Immature natural killer cell (primary cell): ENCODE data around the gene LGR6. TPM values are rescaled to one million over a fixed set of nuclear protein-coding genes. Genes with fewer than 3 reads are reported as not detected.
"Not testable (repeated sequence)": the region's sequence is repeated elsewhere in the genome, so short reads cannot be mapped to it uniquely, and the experiment has no call there.

ENCODE experiments used
- DNase-seq, 3 donors: peaks; one replicate each; pipeline ENCODE4 v3.0.0; 2022; ENCODE audit warnings: mixed read lengths in 1 of 3
- H3K27ac Mint-ChIP-seq, 6 donors: one replicate each; pipeline ENCODE4 v1.8.0; 2020; ENCODE audit warnings: mixed read lengths in 6 of 6, mild to moderate bottlenecking in 5 of 6, inconsistent platforms in 4 of 6, moderate library complexity in 3 of 6
- H3K27me3 Mint-ChIP-seq, 3 donors: one replicate each; pipeline ENCODE4 v1.8.0; 2020 to 2021; ENCODE audit warnings: low read depth in 3 of 3, mild to moderate bottlenecking in 3 of 3, mixed read lengths in 3 of 3, moderate library complexity in 3 of 3, inconsistent platforms in 1 of 3
- H3K36me3 Mint-ChIP-seq, 3 donors: one replicate each; pipeline ENCODE4 v1.8.0; 2020; ENCODE audit warnings: mixed read lengths in 3 of 3, inconsistent platforms in 2 of 3, mild to moderate bottlenecking in 2 of 3
- H3K4me1 Mint-ChIP-seq, 2 donors: one replicate each; pipeline ENCODE4 v1.8.0; 2020; ENCODE audit warnings: inconsistent platforms in 2 of 2, mild to moderate bottlenecking in 2 of 2, mixed read lengths in 2 of 2, moderate library complexity in 1 of 2
- H3K4me3 Mint-ChIP-seq, 5 donors: one replicate each; pipeline ENCODE4 v1.8.0; 2020; ENCODE audit warnings: mild to moderate bottlenecking in 5 of 5, mixed read lengths in 5 of 5, inconsistent platforms in 3 of 5, moderate library complexity in 3 of 5
- H3K9me3 Mint-ChIP-seq, 6 donors: one replicate each; pipeline ENCODE4 v1.8.0; 2020; ENCODE audit warnings: mild to moderate bottlenecking in 6 of 6, mixed read lengths in 6 of 6, inconsistent platforms in 4 of 6, moderate library complexity in 3 of 6
- polyA plus RNA-seq, 3 donors: library from polyadenylated mRNA; unstranded; fragments of 300-500 nt; fragmentation: Illumina TruSeq; gene quantifications; one replicate each; pipeline ENCODE4 v1.2.3, GENCODE V29; 2021

LGR6 gene
- polyA plus RNA-seq, 3 donors from 2014 or later: 10.9 to 26.8 (median 21.1) TPM

DNA sequence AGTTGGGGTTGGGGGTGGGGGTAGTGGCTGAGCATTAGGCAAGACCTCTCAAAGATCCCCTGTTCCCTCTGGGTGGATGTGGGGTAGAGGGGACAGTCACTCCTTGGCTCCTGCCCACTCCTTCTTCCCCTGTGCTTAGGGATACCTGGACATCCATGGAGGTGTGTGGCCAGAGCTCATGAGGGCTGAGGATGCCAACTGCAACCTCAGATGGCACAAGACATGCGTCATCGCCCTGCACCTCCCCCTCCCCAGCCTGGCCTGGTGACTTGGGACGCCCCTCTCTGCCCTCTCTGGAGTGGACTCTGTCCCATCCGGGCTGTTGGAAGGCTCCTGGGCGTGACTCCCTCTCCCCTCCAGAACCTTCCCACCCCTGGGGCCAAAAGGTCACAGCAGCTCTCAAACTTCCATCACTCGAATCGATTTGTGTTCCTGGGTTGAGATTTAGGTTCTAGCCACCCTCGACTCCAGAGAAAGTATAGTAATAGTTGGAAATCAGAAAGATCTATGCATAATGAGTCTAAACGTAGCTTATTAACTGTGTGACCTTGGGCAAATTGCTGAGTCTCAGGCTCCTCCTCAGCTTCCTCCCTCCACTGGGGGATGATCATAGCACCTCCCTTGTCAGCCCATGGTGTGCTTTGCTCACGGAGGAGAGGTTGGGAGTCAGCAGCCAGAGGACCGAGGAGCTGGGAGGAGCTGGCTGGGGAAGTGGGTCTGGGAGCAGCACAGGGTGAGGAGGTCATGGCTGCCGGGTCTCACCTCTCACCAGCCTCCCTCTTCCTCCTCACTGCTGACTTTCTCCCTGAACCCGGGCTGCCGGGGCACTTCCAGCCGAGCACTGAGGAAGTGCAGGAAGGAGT is 30.9 kb upstream of the LGR6 start:
- peaks cover 73 to 82% of the 10 kb centered on the region in 2 donors for H3K4me1 Mint-ChIP-seq
- H3K4me3 Mint-ChIP-seq: peak overlapping the region; percentile 60 to 98 (median 77)
- DNase-seq: no peak
- H3K27ac Mint-ChIP-seq: peak overlapping the region; percentile 79 to 100 (median 90)
- peaks cover 7 to 16% (median 10%) of the 10 kb centered on the region in 3 donors for H3K27me3 Mint-ChIP-seq
- H3K9me3 Mint-ChIP-seq: peaks cover 0 to 1% (median 0%) of the 10 kb centered on the region in 6 donors
- no peaks in the 10 kb centered on the region for H3K36me3 Mint-ChIP-seq

DNA sequence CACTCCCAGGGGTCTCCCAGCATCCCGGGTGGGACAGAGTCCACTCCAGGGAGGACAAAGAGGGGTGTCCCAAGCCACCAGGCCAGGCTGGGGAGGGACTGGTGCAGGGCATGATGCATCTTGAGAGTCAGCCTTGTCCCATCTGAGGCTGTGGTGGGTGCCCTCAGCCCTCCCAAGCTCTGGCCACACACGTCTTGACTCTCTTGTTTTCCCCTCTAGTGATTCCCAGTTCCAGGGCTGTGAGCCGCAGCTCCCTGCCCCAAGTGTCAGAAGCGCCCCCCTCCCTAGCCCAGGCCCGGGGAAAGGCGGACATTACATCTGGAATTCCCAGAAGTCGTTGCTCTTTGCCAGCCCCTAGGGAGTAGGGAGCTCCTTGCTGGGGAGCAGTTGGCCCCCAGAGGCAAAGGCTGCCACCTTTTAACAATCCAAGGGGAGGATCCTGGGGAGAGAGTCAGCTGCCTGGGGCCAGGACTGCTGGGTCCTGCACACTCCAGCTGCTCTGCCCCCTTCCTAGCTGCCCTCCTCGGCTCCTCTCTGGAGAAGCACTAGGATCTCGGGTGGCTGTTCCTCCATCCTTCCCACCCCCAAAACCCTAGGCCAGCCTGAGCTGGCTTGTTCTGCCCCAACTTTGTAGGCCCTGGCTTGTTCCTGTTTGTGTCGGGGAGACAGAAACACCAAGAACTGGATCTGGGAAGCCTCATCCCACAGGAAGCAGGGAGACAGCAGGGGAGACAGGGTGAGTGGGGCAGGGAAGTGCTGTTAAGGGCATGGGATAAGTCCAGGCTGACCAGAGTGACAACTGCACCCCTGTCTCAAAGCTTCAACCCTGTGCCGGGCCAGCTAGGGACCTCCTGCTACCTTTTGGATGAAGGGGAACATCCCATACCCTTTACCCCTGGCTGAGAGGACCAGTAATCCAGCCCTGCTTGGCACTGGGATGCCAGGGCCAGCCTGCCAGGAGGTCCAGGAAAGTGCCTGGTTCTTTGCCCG is 30.0 kb upstream of the LGR6 start:
- Mint-ChIP-seq H3K27me3 (peaks cover 7 to 16% (median 10%) of the 10 kb centered on the region in 3 donors), H3K36me3 (no peaks in the 10 kb centered on the region), H3K4me3 (peak overlapping the region in 4 of 5 donors; percentile 30 to 96 (median 65)), H3K27ac (peak overlapping the region; percentile 53 to 100 (median 91)), H3K4me1 (peaks cover 64 to 73% of the 10 kb centered on the region in 2 donors), H3K9me3 (peaks cover 0 to 1% (median 0%) of the 10 kb centered on the region in 6 donors)
- DNase-seq: no peak

DNA sequence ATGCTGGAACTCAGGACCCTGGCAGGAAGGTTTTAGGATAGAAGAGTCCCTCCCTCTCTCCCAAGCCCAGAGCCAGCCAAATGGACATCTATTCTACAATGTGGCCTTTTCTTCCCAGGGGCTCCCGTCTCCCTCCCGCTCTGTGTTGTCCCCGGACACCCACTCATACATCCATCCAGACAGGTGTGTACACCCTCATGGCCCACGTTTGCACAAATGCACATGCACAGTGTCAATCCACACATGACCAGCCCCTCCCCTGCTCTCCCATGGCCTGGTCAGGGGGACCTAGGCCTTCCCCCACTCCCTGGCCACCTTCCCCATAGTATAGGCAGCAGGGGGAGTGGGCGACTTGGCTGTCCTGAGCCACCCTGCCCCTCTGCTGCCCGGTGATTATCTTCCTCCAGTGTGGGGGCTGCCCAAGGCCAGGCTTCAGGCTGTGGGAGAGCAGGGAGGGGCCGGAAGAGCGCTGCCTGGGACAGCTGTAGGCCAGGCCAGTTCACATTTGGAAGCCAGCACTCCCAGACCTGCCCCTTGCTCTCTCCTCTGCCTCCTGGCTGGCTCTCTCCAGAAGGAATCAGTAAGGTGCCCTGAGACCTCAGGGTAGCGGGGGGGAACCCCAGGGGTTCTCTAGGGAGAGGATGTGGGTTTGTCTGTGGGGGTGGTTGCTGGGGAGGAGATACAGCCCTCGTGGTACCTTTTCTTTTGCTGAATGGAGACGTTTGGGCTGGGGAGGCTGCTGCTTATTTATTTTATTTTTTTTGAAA is 29.1 kb upstream of the LGR6 start:
- Mint-ChIP-seq H3K27me3 (peaks cover 7 to 15% (median 7%) of the 10 kb centered on the region in 3 donors), H3K27ac (peak overlapping the region; percentile 54 to 91 (median 78)), H3K36me3 (no peaks in the 10 kb centered on the region), H3K9me3 (peaks cover 0 to under 1% (median 0%) of the 10 kb centered on the region in 6 donors), H3K4me1 (peaks cover 55 to 64% of the 10 kb centered on the region in 2 donors), H3K4me3 (peak overlapping the region; percentile 17 to 82 (median 71))
- DNase-seq: peak; percentile 63 to 77 (median 71)

DNA sequence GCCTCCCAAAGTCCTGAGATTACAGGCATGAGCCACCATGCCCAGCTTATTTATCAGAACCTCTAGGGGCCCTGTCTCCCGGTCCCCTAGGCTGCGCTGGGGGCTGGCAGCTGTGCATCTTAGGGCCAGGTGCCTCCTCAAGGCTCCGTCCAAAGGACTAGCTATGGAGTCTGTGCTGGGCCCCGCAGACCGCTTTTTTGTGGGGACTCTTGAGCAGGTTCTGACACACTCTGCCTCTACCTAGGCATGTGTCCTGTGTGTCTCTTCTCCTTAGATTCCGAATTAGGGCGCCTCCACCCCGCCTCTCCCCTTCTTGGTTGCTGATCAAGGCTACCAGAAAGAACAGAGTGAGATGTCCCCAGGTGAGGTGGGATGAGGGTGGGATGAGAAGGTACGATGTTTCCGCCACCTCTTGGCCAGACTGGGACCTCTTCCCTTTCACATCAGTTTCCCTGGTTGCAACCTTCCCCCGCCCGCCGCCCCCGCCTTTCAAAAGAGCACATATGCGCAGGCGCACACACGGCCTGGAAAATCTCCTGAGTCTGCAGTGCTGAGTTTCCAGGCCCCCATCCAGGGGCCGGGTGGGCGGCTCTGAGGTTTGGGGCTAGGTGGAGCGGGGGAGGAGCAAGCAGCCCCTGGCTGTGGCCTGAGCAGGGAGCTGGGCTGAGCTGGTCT is 28.2 kb upstream of the LGR6 start:
- Mint-ChIP-seq H3K27me3 (peaks cover under 1 to 6% (median 2%) of the 10 kb centered on the region in 3 donors), H3K4me3 (peak overlapping the region in 4 of 5 donors; percentile 17 to 82 (median 70)), H3K9me3 (no peaks in the 10 kb centered on the region), H3K4me1 (peaks cover 46 to 55% of the 10 kb centered on the region in 2 donors), H3K27ac (peak overlapping the region in 5 of 6 donors; percentile 5 to 91 (median 74)), H3K36me3 (no peaks in the 10 kb centered on the region)
- DNase-seq: no peak

DNA sequence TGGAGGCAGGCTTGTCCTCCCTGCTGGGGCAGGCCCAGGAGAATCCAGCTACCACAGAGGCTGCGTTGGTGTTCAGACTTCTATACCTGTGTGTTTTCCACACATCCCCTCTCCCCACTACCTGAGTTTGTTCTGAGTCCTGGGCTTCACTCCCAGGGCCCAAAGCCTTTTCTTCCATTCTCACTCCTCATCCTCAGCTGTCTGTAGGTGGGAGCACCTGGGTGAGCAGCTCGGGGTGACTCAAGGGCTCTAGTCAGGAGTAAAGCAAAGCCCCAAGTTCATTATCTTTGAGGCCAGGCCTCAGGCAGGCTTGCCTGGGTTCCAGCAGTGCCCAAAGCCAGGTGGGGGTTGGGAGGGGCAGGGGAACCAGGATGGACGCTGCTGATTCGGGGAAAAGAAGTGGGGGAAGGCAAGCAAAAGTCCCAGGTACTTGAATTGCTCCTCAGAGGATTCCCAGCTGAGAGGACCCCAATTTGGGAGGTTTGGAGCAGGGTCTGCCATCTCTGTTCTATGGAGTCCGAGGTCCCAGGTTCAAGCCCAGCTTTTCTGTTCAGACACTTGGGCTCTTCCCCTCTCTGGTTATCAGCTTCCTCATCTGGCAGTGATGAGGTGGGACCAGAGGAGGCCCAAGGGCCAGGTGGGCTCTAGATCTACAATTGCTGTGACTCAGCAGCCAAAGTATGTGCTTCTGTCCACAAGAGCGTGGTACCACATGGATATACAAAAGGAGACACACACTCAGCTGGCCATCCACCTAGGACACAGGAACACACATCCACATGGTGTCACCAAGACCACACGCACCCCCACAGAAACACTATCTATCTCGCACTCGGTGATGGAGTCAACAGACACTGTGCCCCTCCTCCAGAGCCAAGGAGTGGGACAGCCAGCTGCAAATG is 27.4 kb upstream of the LGR6 start:
- peak overlapping the region in 1 of 5 donors; percentile 53 for H3K4me3 Mint-ChIP-seq

DNA sequence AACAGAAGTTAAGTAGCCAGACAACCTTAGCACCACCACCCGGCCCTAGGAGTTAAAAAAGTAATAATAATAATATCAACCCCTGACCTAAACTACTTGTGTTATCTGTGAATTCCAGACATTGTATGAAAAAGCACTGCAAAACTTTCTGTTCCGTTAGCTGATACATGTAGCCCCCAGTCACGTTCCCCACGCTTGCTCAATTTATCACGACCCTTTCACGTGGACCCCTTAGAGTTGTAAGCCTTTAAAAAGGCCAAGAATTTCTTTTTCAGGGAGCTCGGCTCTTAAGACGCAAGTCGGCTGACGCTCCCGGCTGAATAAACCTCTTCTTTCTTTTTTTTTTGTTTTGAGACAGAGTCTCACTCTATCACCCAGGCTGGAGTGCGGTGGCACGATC is 26.5 kb upstream of the LGR6 start:
- not testable (repeated sequence) for DNase-seq, H3K9me3 Mint-ChIP-seq, H3K36me3 Mint-ChIP-seq, H3K27ac Mint-ChIP-seq, H3K27me3 Mint-ChIP-seq, H3K4me3 Mint-ChIP-seq
- H3K4me1 Mint-ChIP-seq: peaks cover 29 to 39% of the 10 kb centered on the region in 2 donors

More for the DNA sequence above, 27.4 kb upstream of the LGR6 start:
- no peaks in the 10 kb centered on the region for H3K36me3 Mint-ChIP-seq
- peaks cover 0 to 2% (median 1%) of the 10 kb centered on the region in 3 donors for H3K27me3 Mint-ChIP-seq
- H3K9me3 Mint-ChIP-seq: no peaks in the 10 kb centered on the region
- peak overlapping the region in 1 of 6 donors; percentile 57 for H3K27ac Mint-ChIP-seq
- peaks cover 38 to 48% of the 10 kb centered on the region in 2 donors for H3K4me1 Mint-ChIP-seq
- DNase-seq: no peak

DNA sequence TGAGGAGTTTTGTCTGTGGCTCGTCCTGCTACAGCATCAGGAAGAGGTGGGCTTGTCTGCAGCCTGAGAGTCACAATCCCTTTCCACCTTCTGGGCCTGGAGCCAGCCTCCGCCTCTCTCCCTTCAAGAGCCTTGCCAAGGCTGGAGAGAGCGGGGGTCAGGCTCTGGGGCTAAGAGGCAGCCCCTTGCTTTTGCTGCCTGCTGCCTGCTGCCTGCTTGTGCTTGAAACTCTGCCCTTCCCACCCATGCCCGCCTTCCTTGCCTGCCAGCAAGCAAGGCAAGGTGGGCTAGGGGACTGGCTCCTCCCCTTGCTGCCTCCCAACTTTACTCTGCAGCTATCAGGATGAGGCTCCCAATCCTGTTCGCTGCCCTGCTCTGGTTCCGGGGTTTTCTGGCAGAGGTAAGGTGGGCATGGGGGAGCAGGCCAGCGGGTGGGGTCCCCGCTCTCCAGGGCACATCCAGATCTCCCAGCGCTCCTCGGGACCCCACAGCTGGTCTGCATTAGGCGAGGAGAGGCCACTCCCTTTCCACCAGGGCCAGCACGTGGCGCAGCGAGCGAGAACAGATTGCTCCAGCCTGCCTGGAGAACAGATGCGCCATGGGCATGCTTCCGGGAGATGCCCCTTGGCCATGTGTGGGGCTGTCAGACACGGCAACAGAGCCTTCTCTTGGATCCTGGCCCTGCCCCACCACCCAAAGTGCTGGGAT is 25.7 kb upstream of the LGR6 start:
- no peak overlapping the region for H3K27ac Mint-ChIP-seq
- no peak for DNase-seq
- H3K4me3 Mint-ChIP-seq: no peak overlapping the region
- no peaks in the 10 kb centered on the region for H3K36me3 Mint-ChIP-seq
- peaks cover 21 to 31% of the 10 kb centered on the region in 2 donors for H3K4me1 Mint-ChIP-seq
- H3K9me3 Mint-ChIP-seq: no peaks in the 10 kb centered on the region
- H3K27me3 Mint-ChIP-seq: peaks cover 0 to under 1% (median 0%) of the 10 kb centered on the region in 3 donors

DNA sequence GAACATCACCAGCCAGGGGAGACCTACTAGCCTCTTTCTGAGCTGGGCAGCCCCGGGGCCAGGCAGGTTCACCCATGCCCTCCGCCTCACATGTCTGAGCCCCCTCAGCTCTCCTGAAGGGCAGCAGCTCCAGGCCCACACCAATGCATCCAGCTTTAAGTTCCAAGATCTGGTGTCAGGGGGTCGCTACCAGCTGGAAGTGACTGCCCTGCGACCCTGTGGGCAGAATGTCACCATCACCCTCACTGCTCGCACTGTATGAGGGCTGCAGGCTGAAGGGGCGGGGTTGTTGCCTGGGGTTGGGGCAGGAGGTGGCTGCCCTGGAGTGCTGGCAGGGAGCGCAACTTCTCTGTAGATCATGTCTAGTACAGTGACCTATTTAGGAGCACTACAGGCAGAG is 24.7 kb upstream of the LGR6 start:
- no peak overlapping the region for H3K4me3 Mint-ChIP-seq
- no peak overlapping the region for H3K27ac Mint-ChIP-seq
- H3K4me1 Mint-ChIP-seq: peaks cover 12 to 22% of the 10 kb centered on the region in 2 donors
- no peaks in the 10 kb centered on the region for H3K9me3 Mint-ChIP-seq
- no peaks in the 10 kb centered on the region for H3K36me3 Mint-ChIP-seq
- DNase-seq: no peak
- H3K27me3 Mint-ChIP-seq: no peaks in the 10 kb centered on the region

DNA sequence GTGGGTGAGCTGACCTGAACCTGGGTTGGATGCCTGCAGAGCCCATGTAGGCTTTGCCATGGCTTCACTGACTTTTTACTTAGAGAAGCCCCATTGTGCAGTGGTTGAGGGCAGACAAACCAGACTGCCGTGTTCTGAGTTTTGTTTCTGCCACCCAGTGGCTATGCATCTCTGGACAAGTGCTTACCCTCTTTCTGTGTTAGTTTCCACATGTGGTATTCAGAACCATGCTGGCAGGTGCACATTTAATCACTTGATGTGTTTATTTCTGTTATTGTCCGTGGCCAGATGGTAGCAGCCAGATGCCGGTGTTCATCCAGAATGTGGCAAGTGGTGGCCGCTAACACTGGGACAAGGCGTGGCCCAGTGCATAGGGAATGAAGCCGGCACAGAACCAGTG is 22.9 kb upstream of the LGR6 start:
- Mint-ChIP-seq H3K27ac (no peak overlapping the region), H3K4me3 (no peak overlapping the region), H3K36me3 (no peaks in the 10 kb centered on the region), H3K27me3 (no peaks in the 10 kb centered on the region), H3K9me3 (no peaks in the 10 kb centered on the region), H3K4me1 (peaks cover 0 to 5% of the 10 kb centered on the region in 2 donors)
- DNase-seq: no peak

DNA sequence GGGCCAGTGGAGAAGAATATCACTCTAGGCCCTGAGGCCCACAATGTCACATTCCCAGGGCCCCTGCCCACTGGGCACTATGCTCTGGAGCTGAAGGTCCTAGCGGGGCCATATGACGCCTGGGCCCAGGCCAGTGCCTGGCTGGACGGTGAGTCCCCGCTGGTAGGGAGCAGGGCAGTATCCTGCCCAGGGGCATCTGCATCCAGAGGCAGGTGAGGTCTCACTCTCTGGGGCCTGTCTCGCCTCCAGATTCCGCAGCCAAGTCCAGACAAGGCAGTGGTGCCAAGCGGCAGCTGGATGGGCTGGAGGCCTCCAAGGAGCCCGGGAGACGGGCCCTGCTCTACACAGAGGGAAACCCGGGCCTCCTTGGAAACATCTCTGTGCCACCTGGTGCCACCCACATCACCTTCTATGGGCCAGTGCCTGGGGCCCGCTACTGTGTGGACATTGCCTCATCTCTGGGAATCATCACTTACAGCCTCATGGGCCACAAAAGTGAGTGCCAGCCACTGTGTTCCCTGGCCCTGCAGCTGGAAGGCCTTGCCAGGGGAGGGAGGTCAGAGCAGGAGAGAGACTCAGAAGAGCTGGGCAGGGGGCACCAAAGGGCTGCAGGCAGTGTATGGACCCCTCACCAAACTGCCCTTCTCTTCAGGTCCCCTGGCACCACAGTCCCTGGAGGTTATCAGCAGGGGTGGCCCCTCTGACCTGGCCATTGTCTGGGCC is 22.1 kb upstream of the LGR6 start:
- Mint-ChIP-seq H3K27ac (no peak overlapping the region), H3K4me3 (no peak overlapping the region), H3K4me1 (peaks cover 0 to 1% of the 10 kb centered on the region in 2 donors), H3K27me3 (peaks cover 0 to 2% (median 0%) of the 10 kb centered on the region in 3 donors), H3K36me3 (no peaks in the 10 kb centered on the region), H3K9me3 (no peaks in the 10 kb centered on the region)
- no peak for DNase-seq

DNA sequence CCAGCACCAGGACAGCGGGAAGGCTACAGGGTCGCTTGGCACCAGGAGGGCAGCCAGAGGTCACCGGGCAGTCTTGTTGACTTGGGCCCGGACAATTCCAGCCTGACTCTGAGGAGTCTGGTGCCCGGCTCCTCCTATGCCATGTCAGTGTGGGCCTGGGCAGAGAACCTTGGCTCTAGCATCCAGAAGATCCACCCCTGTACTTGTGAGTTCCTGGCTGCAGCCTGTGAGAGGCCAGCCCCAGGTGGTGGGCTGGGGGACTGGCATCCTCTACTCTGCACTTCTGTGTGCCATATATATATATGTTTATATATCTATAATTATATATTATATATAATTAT is 21.6 kb upstream of the LGR6 start:
- H3K4me3 Mint-ChIP-seq: no peak overlapping the region
- H3K27me3 Mint-ChIP-seq: peaks cover 0 to 2% (median 0%) of the 10 kb centered on the region in 3 donors
- no peaks in the 10 kb centered on the region for H3K9me3 Mint-ChIP-seq
- no peaks in the 10 kb centered on the region for H3K36me3 Mint-ChIP-seq
- H3K4me1 Mint-ChIP-seq: peaks cover 0 to 1% of the 10 kb centered on the region in 2 donors
- no peak for DNase-seq
- H3K27ac Mint-ChIP-seq: no peak overlapping the region
